K562 treated with DMSO at 1 percent for 48 hours (cell line): ENCODE data around the gene COLEC11. TPM values are rescaled to one million over a fixed set of nuclear protein-coding genes. Genes with fewer than 3 reads are reported as not detected.

Experiments
- total RNA-seq: library from RNA; unstranded; fragments of 300-600 nt; gene quantifications from 2 replicates; pipeline ENCODE4 v1.2.3, GENCODE V29; 2022; ENCODE audit warnings: low replicate concordance; ENCODE audit errors: extremely low read depth

The COLEC11 gene
- total RNA-seq, result not detected in 2 replicates

GRCh38 chr2:3594493-3595281 lies at the start of gene COLEC11:
TSS of gene COLEC11 (plus strand) at chr2:3595112. CDS start at chr2:3604341, 9,229 bp downstream.

GRCh38 chr2:3558205-3559014 lies 36.5 kb upstream of the COLEC11 start, which contains the start of gene RNASEH1:
TSS of gene RNASEH1 (minus strand) at chr2:3558333. CDS start at chr2:3558260, 73 bp downstream.

GRCh38 chr2:3657881-3658280 lies 63.0 kb downstream of the COLEC11 start, which contains the start of gene ALLC:
TSS of gene ALLC (plus strand) at chr2:3658200. CDS start at chr2:3671158, 12,958 bp downstream.

Other genes with a start within 250 kb of the COLEC11 start
- not detected in 2 replicates for gene EIPR1, start 217.3 kb upstream of the COLEC11 start, total RNA-seq
- not detected in 2 replicates for gene TRAPPC12, start 215.4 kb upstream of the COLEC11 start, total RNA-seq
- gene ADI1, start 75.6 kb upstream of the COLEC11 start, total RNA-seq, result not detected in 2 replicates
- not detected in 2 replicates for gene RNASEH1, start 36.8 kb upstream of the COLEC11 start, total RNA-seq
- 1,745 TPM in 1 of 2 replicates, not detected in the other for gene RPS7, start 19.9 kb upstream of the COLEC11 start, total RNA-seq
- not detected in 2 replicates for gene ALLC, start 63.1 kb downstream of the COLEC11 start, total RNA-seq
- not detected in 2 replicates for gene DCDC2C, start 108.5 kb downstream of the COLEC11 start, total RNA-seq